Renal pelvis (tissue), 4 donors: ENCODE measurements around the gene IL17A. TPM values are rescaled to one million over a fixed set of nuclear protein-coding genes. Genes with fewer than 3 reads are reported as not detected.
"Not testable (repeated sequence)": the region's sequence is repeated elsewhere in the genome, so short reads cannot be mapped to it uniquely, and the experiment has no call there.

Source experiments
- DNase-seq: peaks from one replicate; pipeline ENCODE4 v3.0.0-alpha.2; 2013
- polyA plus RNA-seq, 3 donors: library from polyadenylated mRNA; unstranded; fragments of 120-200 nt; gene quantifications; one replicate each; pipeline ENCODE4 v1.2.1, GENCODE V29; 2013; ENCODE audit not compliant: insufficient read length in 3 of 3

The IL17A gene
- polyA plus RNA-seq, 3 donors, result not detected

DNA sequence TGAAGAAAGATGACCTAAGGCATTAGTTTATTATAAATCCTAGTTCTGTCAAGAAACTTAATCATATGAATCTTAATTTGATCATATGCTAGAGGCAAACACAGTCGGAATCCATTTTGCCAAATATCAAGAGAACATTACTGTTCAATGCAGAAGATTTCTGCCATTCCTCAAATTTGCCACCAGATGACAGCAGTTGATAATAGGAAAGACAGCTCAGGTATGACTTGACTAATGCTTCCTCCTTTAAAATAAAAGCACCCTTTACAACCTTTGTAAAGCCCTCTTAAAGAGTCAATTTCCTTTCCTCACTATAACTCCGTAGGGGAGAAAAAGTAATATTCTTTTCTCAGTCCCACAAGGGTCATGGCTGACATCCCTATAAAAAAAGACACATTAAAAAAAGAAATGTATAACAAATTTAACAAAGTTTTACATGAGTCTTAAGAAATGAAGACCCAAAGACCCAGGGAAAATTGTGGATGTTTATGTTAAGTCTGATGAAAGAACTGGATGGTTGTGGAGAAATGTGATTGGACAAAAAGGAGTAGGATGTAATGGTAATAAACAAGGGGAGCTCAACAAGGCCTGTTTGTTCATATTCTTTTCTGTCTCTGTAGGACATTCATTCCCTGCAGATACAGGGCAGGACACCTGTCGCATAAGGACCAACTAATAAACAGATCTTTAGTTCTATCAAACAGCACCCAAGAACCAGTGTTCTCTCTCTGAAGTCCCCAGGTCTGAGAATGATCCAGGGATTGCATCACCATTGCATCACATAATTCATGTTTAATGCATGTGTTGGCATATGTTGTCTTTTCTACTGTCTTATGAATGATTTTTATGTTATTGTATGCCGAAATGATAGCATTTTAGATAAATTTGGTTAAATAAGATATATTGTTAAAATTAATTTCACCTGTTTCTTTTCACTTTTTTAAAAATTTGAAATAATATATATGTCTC, 23.0 kb upstream of the IL17A start:
- DNase-seq, result no peak

DNA sequence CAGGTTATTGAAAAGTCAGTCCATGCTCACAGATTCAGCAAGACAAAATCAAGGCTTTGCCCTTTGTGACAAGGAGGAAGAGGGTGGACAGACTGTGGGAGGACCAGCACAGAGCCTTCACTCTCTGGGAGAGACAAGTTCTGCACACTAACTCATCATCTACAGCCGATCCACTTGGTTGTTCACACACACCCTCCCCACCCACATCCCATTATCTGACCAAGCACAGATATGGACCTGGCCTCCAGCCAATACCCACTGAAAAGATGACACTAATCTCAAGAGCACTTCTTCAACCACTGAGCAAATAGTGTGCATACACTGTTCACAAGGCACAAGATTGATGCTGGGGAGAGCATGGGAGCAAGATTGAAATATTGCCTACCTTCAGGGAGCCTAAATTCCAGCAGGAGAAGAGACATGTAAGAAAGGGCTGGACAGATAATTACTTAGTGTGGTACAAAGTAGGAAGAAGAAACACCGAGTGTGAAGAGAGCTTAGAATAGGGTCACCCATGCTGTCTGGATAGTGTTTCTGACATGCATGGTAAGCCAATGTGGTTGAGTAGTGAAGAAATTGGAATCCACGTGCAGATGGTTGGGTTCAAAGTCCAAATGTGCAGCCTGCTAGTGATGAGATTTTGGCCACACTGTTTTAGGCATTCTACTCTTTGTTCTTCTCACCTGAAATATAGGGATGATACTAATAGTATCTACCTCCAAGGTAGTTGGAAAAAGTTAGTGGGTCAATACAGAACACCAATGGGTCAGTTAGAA, 21.7 kb upstream of the IL17A start:
- no peak for DNase-seq

- DNase-seq, result no peak
Measured at GRCh38 chr6:52167267-52167666, 18.9 kb upstream of the IL17A start.

GRCh38 chr6:52168351-52168750, 17.8 kb upstream of the IL17A start:
- not testable (repeated sequence) for DNase-seq

- DNase-seq, result no peak
Measured at GRCh38 chr6:52174118-52174517, 12.1 kb upstream of the IL17A start.

- no peak for DNase-seq
Measured at GRCh38 chr6:52176550-52176949, 9.6 kb upstream of the IL17A start.

DNA sequence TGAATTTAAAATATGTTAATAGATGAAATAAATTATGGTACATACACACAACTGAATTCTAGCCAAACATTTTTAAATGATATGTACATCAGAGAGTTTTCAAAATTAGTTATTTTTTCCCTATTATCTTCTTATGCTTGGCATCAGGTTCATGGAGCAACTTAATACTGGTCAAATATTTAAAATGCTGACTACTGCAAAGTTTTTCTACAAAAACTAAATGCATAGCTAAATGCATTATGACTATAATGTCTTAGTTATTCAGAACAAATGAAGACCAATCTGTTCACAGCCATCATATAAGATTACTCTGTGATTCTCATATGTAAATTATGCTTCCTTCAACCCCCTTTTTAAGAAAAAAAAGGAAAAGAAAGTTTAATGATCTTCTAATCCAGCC, 8.2 kb upstream of the IL17A start:
- no peak for DNase-seq

DNA sequence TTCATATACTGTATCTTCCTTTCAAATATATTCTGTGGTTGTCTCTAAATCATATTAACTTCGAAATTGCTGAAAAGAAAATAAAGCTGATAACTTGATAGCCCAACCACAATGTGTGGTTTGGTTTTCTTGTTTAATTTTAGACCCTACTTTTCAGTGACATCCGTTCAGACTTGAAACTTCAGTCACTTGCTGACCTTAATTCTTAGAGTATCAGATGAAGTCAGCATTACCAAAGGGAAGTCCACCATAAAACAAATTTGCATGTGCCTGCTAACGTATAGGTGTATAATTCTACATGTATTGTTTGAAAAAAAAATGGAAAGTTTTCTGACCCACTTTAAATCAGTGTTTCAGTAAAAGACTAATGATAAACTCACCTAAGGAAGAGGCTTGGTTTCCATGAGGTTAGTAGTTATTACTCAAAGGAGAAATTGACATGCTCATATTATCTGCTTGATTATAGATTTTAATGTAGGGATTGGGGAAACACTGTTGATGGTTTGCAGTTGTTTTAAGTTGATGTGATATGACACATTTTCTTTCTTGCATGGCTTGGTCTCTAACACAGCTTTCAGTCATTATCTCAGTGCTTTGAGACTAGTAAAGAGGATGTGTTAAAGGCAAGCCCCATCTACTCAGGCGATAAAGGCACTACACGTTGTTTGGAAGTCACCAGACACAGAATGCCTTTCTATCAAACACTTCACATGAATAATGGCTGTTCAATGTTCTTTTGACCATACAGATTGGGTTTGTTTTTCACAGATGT, 5.2 kb upstream of the IL17A start:
- DNase-seq, result no peak

DNA sequence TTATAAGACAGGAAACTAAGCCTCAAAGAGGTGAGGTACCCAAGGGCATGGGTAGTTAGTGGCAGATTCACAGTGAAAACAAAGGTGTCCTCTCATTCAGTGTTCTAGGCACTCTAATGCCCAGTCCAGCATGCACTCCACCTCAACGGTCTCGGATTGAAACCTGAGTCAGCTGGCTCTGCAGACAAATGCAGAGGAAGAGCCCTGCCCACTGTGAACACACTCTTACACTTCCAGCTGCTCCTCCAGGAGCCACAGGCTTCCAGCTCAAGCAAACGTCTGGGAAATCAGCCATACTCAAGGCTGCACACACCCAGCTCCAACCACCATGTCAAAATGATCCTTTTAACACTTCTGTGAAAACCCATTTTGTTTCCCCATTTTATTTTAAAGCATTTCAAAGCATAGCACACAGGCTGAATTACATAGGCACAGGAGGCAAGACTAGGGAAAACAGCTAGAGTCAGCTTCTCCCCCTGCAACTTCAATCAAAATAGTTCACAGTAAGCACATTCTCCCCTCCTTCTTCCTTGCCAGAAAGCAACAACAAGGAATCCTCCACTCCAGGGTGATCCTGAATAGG, 3.0 kb upstream of the IL17A start:
- DNase-seq, result no peak

DNA sequence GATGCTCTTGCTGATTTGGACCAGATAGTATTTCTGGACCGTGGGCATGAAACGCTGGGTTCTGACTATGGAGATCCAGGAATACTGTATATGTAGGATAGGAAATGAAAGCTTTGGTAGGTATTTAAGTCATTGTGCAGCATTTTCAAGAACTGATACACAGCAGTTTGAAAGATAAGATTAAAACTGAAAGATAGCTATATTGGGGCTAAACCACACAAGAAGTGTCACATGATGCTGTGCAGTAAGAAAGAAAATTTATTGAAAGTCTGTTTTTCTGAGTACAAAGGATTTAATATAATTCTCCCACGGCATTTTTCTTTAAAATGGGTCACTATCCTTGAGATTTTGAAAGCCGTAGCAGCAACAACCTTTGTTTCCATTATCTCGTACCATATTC, 305 bp downstream of the IL17A start:
- no peak for DNase-seq

GRCh38 chr6:52187098-52187497, 923 bp downstream of the IL17A start:
- DNase-seq, result no peak

GRCh38 chr6:52189974-52190373, 3.8 kb downstream of the IL17A start:
- no peak for DNase-seq

DNA sequence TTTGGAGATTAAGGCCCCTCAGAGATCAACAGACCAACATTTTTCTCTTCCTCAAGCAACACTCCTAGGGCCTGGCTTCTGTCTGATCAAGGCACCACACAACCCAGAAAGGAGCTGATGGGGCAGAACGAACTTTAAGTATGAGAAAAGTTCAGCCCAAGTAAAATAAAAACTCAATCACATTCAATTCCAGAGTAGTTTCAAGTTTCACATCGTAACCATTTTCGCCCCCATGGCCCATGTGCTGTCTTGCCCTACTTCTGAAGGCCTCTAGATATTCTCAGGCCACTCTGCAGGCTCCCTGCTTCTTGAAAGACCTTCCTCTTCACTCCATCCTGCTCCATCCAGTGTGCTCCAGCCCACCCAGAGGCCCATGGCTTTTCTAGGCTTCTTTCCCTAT, 4.2 kb downstream of the IL17A start:
- DNase-seq, result no peak

- no peak for DNase-seq
Measured at GRCh38 chr6:52191824-52192223, 5.6 kb downstream of the IL17A start.

GRCh38 chr6:52195886-52196285, 9.7 kb downstream of the IL17A start:
- DNase-seq, result no peak

DNA sequence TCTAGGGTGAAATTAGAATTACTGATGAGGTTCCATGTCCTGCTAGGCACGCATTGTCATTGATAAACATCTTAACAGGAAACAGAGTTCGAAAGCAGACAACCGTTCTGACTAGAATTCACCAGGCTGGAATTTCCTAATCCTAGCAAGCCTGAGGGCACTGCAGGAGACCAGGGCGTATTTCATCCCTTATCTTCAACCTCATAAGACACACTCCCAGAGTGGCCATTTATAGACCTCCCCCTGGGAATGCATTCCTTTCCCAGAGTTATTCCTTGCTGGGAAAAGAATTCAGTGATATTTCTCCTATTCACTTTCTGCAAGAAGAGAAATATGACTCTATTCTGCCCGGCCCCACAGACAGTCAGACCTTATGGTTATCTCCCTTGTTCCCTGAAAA, 13.9 kb downstream of the IL17A start:
- DNase-seq, result not testable (repeated sequence)

- DNase-seq, result no peak
Measured at GRCh38 chr6:52201046-52201445, 14.9 kb downstream of the IL17A start.

DNA sequence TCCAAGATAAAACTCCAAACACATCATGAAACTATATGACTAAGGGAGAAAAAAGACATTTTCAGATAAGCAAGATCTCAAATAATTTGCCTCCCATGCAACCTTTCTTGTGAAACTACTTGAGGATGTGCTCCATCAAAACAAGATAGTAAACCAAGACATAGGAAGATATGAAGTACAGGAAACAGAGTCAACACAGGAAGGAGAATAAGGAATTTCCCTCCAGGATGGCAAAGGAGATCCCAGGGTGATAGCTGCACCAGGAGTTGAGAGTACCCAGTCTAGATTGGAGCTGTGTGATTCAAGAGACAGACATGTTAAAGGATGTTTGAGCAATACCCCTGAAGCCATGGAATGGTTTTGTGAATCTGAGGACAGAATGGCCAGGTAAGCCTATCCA, 15.3 kb downstream of the IL17A start:
- no peak for DNase-seq

- no peak for DNase-seq
Measured at GRCh38 chr6:52207066-52207465, 20.9 kb downstream of the IL17A start.

- DNase-seq, result no peak
Measured at GRCh38 chr6:52208612-52209011, 22.4 kb downstream of the IL17A start.

- DNase-seq, result no peak
Measured at GRCh38 chr6:52209770-52210169, 23.6 kb downstream of the IL17A start.

DNA sequence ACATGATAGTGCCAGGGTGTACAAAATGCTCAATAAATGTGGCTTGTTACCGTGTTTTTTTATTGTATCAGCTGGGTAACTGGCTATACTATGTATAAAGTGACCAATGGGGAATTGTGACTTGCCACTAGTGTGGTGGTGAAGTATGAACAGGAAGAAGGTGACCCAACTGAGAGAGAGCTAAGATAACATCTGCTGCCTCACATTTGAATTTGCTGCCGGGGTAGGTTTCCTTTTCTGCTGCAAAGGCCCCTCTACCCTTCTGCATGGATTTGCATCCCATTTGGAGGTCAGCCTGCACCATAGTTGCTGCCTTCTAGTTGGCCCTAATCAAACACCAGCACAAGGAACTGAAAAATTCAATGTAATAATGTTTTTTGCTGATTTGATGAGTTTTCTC, 24.1 kb downstream of the IL17A start:
- no peak for DNase-seq
